HG02970 (cell line): Measurements from ENCODE around the gene BAIAP2L1.
"Not testable (repeated sequence)": the region's sequence is repeated elsewhere in the genome, so short reads cannot be mapped to it uniquely, and the experiment has no call there.

ENCODE experiments used
- ATAC-seq: cut with Tn5 transposase; IDR thresholded peaks from one replicate; pipeline ENCODE4 v1.9.1; 2021; ENCODE audit warnings: mild to moderate bottlenecking, moderate library complexity, moderate number of reproducible peaks; ENCODE audit not compliant: unreplicated experiment, low FRiP score

The BAIAP2L1 gene

GRCh38 chr7:98399890-98400541, 874 bp downstream of the BAIAP2L1 start:
- no peak for ATAC-seq

- no peak for ATAC-seq
Observed at GRCh38 chr7:98399462-98399861, 1.4 kb downstream of the BAIAP2L1 start.

- no peak for ATAC-seq
Observed at GRCh38 chr7:98398567-98399372, 2.1 kb downstream of the BAIAP2L1 start.

GRCh38 chr7:98396768-98397167, 4.1 kb downstream of the BAIAP2L1 start:
- no peak for ATAC-seq

GRCh38 chr7:98395951-98396350, 4.9 kb downstream of the BAIAP2L1 start:
- no peak for ATAC-seq

- ATAC-seq, result no peak
Observed at GRCh38 chr7:98395481-98395880, 5.4 kb downstream of the BAIAP2L1 start.

GRCh38 chr7:98394377-98394836, 6.5 kb downstream of the BAIAP2L1 start:
- no peak for ATAC-seq

- ATAC-seq, result no peak
Observed at GRCh38 chr7:98387544-98388226, 13.2 kb downstream of the BAIAP2L1 start.

GRCh38 chr7:98387131-98387530, 13.8 kb downstream of the BAIAP2L1 start:
- ATAC-seq, result no peak

- ATAC-seq, result not testable (repeated sequence)
Observed at GRCh38 chr7:98385532-98385931, 15.4 kb downstream of the BAIAP2L1 start.

GRCh38 chr7:98378210-98378819, 22.6 kb downstream of the BAIAP2L1 start:
- no peak for ATAC-seq

GRCh38 chr7:98376711-98377110, 24.2 kb downstream of the BAIAP2L1 start:
- ATAC-seq, result no peak

- ATAC-seq, result no peak
Observed at GRCh38 chr7:98375664-98376063, 25.2 kb downstream of the BAIAP2L1 start.

- ATAC-seq, result no peak
Observed at GRCh38 chr7:98374285-98374680, 26.6 kb downstream of the BAIAP2L1 start.

GRCh38 chr7:98372993-98373392, 27.9 kb downstream of the BAIAP2L1 start:
- no peak for ATAC-seq

- ATAC-seq, result no peak
Observed at GRCh38 chr7:98369726-98370125, 31.2 kb downstream of the BAIAP2L1 start.

GRCh38 chr7:98368716-98369115, 32.2 kb downstream of the BAIAP2L1 start:
- ATAC-seq, result no peak

GRCh38 chr7:98366562-98366938, 34.3 kb downstream of the BAIAP2L1 start:
- ATAC-seq, result no peak

GRCh38 chr7:98365863-98366561, 34.9 kb downstream of the BAIAP2L1 start:
- no peak for ATAC-seq

- ATAC-seq, result no peak
Observed at GRCh38 chr7:98364220-98364619, 36.7 kb downstream of the BAIAP2L1 start.
